Mesendoderm (in vitro differentiated cells): ENCODE results near the gene CNKSR2.

Experiments
- DNase-seq: peaks from one replicate; pipeline ENCODE4 v3.0.0; 2013
- H2AK5ac ChIP-seq: 2 replicates; pipeline ENCODE4 v1.6.1; 2013; ENCODE audit warnings: low read length, inconsistent platforms
- H2BK120ac ChIP-seq: 2 replicates; pipeline ENCODE4 v1.6.1; 2013; ENCODE audit warnings: low read depth, mild to moderate bottlenecking, low read length, moderate library complexity, mixed read lengths
- H2BK15ac ChIP-seq: replicated peaks from 2 replicates; pipeline ENCODE4 v1.6.1; 2013; ENCODE audit warnings: low read depth, mild to moderate bottlenecking, moderate library complexity
- H2BK5ac ChIP-seq: 2 replicates; pipeline ENCODE4 v1.6.1; 2013; ENCODE audit warnings: low read length, inconsistent platforms
- H3K18ac ChIP-seq: 2 replicates; pipeline ENCODE4 v1.6.1; 2013; ENCODE audit warnings: mild to moderate bottlenecking, low read length, mixed read lengths
- H3K23ac ChIP-seq: one replicate; pipeline ENCODE4 v1.6.1; 2013; ENCODE audit warnings: low read length
- H3K27ac ChIP-seq: 2 replicates; pipeline ENCODE4 v1.5.1; 2013; ENCODE audit warnings: low read depth, mild to moderate bottlenecking, inconsistent platforms, low read length, moderate library complexity
- H3K27me3 ChIP-seq: 2 replicates; pipeline ENCODE4 v1.6.1; 2013; ENCODE audit warnings: low read length, control low read depth, mild to moderate bottlenecking, inconsistent platforms; ENCODE audit not compliant: insufficient read depth, poor library complexity
- H3K36me3 ChIP-seq: 2 replicates; pipeline ENCODE4 v1.6.1; 2013; ENCODE audit warnings: low read length, inconsistent platforms; ENCODE audit not compliant: control insufficient read depth, insufficient read depth
- H3K4ac ChIP-seq: one replicate; pipeline ENCODE4 v1.6.1; 2013; ENCODE audit warnings: low read depth, mild to moderate bottlenecking, low read length, moderate library complexity
- H3K4me1 ChIP-seq: 2 replicates; pipeline ENCODE4 v1.6.1; 2013; ENCODE audit warnings: low read depth, low read length, inconsistent platforms; ENCODE audit not compliant: control insufficient read depth
- H3K4me2 ChIP-seq: 2 replicates; pipeline ENCODE4 v1.6.1; 2013; ENCODE audit warnings: low read length
- H3K4me3 ChIP-seq: 2 replicates; pipeline ENCODE4 v1.5.1; 2013; ENCODE audit warnings: mild to moderate bottlenecking, low read length
- H3K56ac ChIP-seq: one replicate; pipeline ENCODE4 v1.6.1; 2013; ENCODE audit warnings: low read length
- H3K79me1 ChIP-seq: 2 replicates; pipeline ENCODE4 v1.6.1; 2013; ENCODE audit warnings: low read length, inconsistent platforms
- H3K79me2 ChIP-seq: 2 replicates; pipeline ENCODE4 v1.6.1; 2013; ENCODE audit warnings: mild to moderate bottlenecking, low read length; ENCODE audit not compliant: control insufficient read depth, insufficient read depth
- H3K9ac ChIP-seq: 2 replicates; pipeline ENCODE4 v1.6.1; 2013; ENCODE audit warnings: low read length, inconsistent platforms
- H4K5ac ChIP-seq: one replicate; pipeline ENCODE4 v1.6.1; 2013; ENCODE audit warnings: low read length
- H4K8ac ChIP-seq: one replicate; pipeline ENCODE4 v1.6.1; 2013; ENCODE audit warnings: low read depth, mild to moderate bottlenecking, control low read depth, low read length, moderate library complexity
- WGBS: extraction: QIAGEN DNeasy Blood & Tissue Kit; methylation state at CpG from one replicate; pipeline ENCODE4 v1.1.7; 2013; ENCODE audit warnings: low lambda C conversion rate, missing lambda C conversion rate; ENCODE audit not compliant: insufficient coverage; ENCODE audit errors: extremely low coverage; 5-methylcytosine and 5-hydroxymethylcytosine counted together

Gene CNKSR2

DNA sequence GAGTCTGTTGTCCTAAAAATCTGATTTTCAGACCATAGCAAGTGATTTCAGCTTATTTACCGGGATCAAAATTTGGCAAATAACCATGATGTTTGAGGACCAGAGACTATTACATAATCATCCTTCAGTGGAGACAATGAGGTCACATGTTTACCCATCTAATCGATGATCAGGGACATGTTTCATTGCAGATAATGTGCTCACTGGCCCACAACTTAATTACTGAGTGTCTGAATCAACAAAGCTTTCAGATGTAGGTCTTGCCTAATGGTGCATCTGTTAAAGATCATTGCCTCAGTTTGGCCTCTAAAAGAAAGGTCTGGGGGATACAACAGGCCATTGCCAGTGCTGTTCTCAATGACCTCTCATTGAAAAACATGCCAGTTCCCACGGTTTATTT lies 326.7 kb downstream of the CNKSR2 start:
- Histone ChIP-seq H2AK5ac (no peak overlapping the region), H4K5ac (no peak overlapping the region), H3K4ac (no peak overlapping the region), H4K8ac (no peak overlapping the region), H2BK15ac (no peak overlapping the region), H3K79me2 (no peaks in the 10 kb centered on the region), H3K4me2 (no peak overlapping the region), H3K9ac (no peak overlapping the region), H3K23ac (no peak overlapping the region), H3K18ac (no peak overlapping the region), H2BK5ac (no peak overlapping the region), H3K79me1 (no peaks in the 10 kb centered on the region), H3K4me1 (no peaks in the 10 kb centered on the region), H3K4me3 (no peak overlapping the region), H3K36me3 (no peaks in the 10 kb centered on the region), H2BK120ac (no peak overlapping the region), H3K27ac (no peak overlapping the region), H3K56ac (no peak overlapping the region), H3K27me3 (no peaks in the 10 kb centered on the region)
- WGBS, result no CpG with 5 or more reads among the region's 3 CpGs
- DNase-seq, result no peak

DNA sequence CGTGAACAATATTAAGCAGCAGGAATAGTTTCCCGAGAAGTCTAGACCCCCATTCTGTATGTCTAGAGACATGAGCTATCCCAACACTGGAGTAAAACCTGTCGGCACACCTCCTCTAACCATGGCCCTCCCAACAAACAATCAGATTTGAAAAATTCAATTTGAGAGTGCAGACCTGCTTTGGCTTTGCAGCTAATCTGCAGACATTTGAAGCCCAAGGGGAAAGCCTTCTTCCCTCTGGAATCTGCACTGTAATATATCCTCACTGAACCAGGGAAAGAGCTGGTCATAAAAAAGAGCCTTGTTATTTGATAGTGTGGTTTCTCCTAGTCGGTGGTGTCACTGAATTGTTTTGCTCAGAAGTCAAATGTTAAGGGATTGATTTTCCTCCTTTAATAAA lies 328.5 kb downstream of the CNKSR2 start:
- Histone ChIP-seq H3K4me1 (no peaks in the 10 kb centered on the region), H4K8ac (no peak overlapping the region), H3K4me3 (no peak overlapping the region), H3K27me3 (no peaks in the 10 kb centered on the region), H3K4ac (no peak overlapping the region), H2BK5ac (no peak overlapping the region), H3K9ac (no peak overlapping the region), H2AK5ac (no peak overlapping the region), H2BK120ac (no peak overlapping the region), H4K5ac (no peak overlapping the region), H3K23ac (no peak overlapping the region), H3K36me3 (no peaks in the 10 kb centered on the region), H3K56ac (no peak overlapping the region), H3K27ac (no peak overlapping the region), H3K4me2 (no peak overlapping the region), H2BK15ac (no peak overlapping the region), H3K79me1 (no peaks in the 10 kb centered on the region), H3K79me2 (no peaks in the 10 kb centered on the region), H3K18ac (no peak overlapping the region)
- DNase-seq, result no peak
- WGBS, result no CpG with 5 or more reads among the region's 4 CpGs
